T1000 (cell line): ENCODE results near the gene RPL6.
A peak's percentile ranks its signal among the peaks of the same experiment; 100 is the strongest.
"Not testable (repeated sequence)": the region's sequence is repeated elsewhere in the genome, so short reads cannot be mapped to it uniquely, and the experiment has no call there.

ENCODE experiments used
- DNase-seq: peaks from one replicate; lab custom pipeline; 2025; ENCODE audit warnings: mixed read lengths; lab: John Stamatoyannopoulos, UW

Gene RPL6

GRCh38 chr12:112419297-112420133 is 10.1 kb upstream of the RPL6 start:
- DNase-seq = peak; percentile 74

- peak; percentile 76 for DNase-seq
Observed at GRCh38 chr12:112418608-112419296, 9.3 kb upstream of the RPL6 start, which contains the start of gene PTPN11. PTPN11 (plus strand) TSS chr12:112418947; CDS start chr12:112419112, 165 bp downstream.

GRCh38 chr12:112418273-112418607 is 8.8 kb upstream of the RPL6 start:
- DNase-seq = no peak

- DNase-seq = not testable (repeated sequence)
Observed at GRCh38 chr12:112415457-112415856, 6.1 kb upstream of the RPL6 start.

- no peak for DNase-seq
Observed at GRCh38 chr12:112413855-112414625, 4.6 kb upstream of the RPL6 start.

- no peak for DNase-seq
Observed at GRCh38 chr12:112409906-112410244, 470 bp upstream of the RPL6 start.

- no peak for DNase-seq
Observed at GRCh38 chr12:112408621-112409020, 784 bp downstream of the RPL6 start.

GRCh38 chr12:112407683-112408082 is 1.7 kb downstream of the RPL6 start:
- DNase-seq = not testable (repeated sequence)

GRCh38 chr12:112406519-112407488 is 2.6 kb downstream of the RPL6 start:
- DNase-seq = no peak

- DNase-seq = no peak
Observed at GRCh38 chr12:112401903-112402498, 7.4 kb downstream of the RPL6 start.

GRCh38 chr12:112401054-112401453 is 8.4 kb downstream of the RPL6 start:
- DNase-seq = no peak

- DNase-seq = no peak
Observed at GRCh38 chr12:112393328-112393727, 16.1 kb downstream of the RPL6 start.

- DNase-seq = not testable (repeated sequence)
Observed at GRCh38 chr12:112389922-112390654, 19.3 kb downstream of the RPL6 start.

- no peak for DNase-seq
Observed at GRCh38 chr12:112389228-112389627, 20.2 kb downstream of the RPL6 start.

GRCh38 chr12:112386726-112387125 is 22.7 kb downstream of the RPL6 start:
- no peak for DNase-seq

- DNase-seq = no peak
Observed at GRCh38 chr12:112382866-112383265, 26.5 kb downstream of the RPL6 start.

GRCh38 chr12:112381883-112382796 is 27.3 kb downstream of the RPL6 start, which contains the start of gene HECTD4:
HECTD4 (minus strand) TSS chr12:112382431; CDS start chr12:112382128, 303 bp downstream.
- peak; percentile 72 for DNase-seq

- DNase-seq = no peak
Observed at GRCh38 chr12:112381406-112381882, 28.0 kb downstream of the RPL6 start.
